ENCODE data around the gene PGM2L1.

PGM2L1 gene

DNA sequence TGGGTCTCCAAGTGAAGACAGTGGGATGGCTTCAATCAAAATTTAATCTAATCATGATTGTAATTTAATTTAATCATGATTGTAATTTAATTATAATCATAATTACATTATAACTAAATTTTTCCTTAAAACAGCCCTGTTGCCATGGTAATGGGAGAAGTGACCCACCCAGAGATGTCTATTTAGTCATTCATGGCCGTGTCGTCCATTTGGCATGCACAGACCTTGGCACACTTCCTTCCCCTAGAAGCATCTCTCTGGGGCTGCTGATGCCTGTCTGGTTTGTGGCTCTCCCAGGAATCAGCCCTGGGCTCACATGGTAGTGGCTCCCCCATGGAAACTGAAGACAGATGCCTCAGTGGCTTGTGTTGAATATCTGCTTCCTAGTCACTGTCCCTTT is 113.8 kb downstream of the PGM2L1 start:
- DNase-seq: no peak

DNA sequence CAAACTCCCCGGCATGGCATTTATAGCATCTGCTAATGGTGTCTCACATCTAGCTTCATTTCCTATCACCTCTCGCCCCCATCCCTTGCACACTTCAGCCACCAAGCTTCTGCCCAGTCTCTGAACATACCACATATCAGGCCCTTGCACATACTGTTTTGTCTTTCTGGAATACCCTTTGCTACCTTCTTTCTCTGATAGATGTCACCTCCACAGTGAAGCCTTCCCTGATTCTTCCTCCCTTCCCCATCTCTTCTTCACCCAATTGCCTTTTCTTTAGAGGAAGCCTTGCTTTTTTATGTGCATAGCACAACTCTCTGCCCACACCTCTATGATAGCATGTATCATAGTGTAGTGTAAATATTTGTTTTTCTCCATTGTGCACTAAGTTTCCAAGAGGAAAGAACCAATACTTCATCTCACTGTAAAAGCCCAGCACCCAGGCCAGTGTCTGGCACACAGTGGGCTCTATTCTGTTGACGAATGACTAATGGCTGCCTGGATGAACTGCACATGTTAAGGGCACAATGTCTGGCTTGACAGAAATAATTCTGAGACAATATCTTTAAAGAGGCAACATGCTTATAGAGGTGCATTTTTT is 114.6 kb downstream of the PGM2L1 start:
- DNase-seq: no peak

DNA sequence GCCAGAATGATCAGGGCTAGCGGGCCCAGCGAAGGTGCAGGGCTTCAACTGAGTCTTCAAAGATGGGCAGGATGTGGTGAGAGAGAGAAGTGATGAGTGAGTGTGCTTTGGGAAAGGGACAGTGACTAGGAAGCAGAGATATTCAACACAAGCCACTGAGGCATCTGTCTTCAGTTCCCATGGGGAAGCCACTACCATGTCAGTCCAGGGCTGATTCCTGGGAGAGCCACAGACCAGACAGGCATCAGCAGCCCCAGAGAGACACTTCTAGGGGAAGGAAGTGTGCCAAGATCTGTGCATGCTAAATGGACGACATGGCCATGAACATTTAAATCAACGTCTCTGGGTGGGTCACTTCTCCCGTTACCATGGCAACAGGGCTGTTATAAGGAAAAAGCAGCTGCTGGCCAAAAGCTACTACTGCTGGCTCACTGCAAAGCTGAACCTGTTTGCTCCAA is 115.3 kb downstream of the PGM2L1 start:
- DNase-seq: no peak

DNA sequence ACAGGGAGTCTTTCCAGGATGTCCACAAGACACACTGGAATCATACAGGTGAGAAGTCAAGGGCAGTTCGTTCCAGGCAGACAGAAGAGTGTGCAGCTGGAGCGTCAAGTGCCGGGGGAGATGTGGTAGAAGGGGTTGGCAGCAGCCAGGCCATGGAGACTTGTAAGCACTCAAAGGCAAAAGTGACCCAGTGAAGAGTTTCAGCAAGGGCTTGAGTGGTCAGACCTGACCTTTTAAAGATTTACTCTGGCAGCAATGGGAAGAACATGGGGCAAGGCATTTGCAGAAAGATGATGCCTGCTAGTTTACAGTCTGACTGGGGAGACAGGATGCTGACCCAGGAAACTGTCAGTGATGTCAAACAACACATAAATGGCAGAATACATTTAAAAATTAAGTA is 115.8 kb downstream of the PGM2L1 start:
- DNase-seq: no peak

DNA sequence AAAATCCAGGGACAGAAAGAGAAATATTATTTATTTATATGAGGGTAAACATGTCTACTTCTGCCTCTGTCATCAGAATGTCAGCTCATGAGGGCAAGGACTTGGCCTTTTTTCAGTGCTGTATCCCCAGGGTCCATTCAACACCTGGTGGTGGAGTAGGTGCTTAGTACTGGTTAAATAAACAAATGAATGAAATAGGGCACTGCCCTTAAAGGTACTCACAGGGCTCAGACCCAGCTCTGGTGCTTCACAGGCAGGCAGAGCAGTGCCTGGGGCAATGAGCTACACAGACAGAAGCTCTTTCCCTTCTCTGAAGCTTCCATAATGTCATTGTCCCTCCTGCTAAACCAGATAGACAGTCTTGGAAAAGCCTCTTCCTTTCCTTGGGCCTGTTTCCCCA is 117.7 kb downstream of the PGM2L1 start:
- DNase-seq: no peak
